ENCODE data around the gene TRIM47.

Gene TRIM47

DNA sequence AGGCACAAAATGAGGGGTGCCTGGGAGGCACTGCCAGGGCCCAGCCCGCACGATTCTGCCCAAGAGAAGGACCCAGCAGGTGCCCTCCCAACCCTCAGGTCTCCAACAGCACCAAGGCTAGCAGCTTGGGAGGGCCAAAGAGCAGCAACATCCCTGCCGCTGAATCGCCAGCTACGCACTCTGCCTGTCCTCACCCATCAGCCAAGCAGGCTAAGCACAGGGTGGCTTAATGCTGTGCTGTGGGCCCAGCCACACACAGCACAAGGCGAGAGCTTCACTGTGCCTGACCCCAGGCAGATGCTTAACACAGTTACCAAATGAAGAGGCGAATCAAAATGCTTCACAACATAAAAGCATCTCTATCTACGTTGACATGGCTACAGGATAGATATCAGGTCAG is 36.9 kb upstream of the TRIM47 start:
- no peaks in the 10 kb centered on the region for H3K4me1 Mint-ChIP-seq
- peaks cover 5% of the 10 kb centered on the region for H3K36me3 Mint-ChIP-seq (ENCODE audit: low read depth)
- H3K27me3 Mint-ChIP-seq = no peaks in the 10 kb centered on the region
- ATAC-seq = no peak
- no peak for DNase-seq
- H3K27ac Mint-ChIP-seq = no peak overlapping the region
- H3K9me3 Mint-ChIP-seq = no peaks in the 10 kb centered on the region
- H3K4me3 Mint-ChIP-seq = no peak overlapping the region

DNA sequence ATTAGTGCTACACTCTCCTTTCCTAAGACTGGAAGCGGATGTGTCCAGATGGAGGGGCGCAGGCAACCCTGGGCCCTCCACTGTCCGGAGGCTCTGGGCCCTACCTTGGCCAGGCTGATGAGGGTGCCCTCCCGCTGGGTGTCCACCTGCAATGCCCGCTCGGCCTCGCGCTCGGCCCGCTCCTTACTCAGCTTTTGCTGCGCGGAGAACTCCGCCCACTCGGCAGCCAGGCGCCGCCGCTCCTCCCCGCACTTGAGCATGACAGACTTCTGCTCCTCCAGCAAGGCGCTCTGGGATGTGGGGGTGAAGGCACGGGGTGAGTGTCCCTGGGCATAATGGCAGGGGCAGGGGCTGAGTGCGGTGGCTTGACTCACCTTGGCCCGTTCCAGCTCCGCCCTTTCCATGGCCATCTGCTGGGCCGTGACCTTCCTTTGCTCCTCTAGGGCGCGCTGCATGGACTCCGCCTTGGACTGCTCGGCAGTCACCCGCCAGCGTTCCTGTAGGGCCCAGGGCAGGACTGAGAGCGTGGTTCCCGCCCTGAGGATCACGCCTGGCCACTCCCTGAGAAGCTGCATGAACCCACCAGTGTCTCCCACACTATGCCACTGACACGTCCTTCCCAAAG is 36.4 kb upstream of the TRIM47 start:
- no peaks in the 10 kb centered on the region for H3K9me3 Mint-ChIP-seq
- no peak overlapping the region for H3K4me3 Mint-ChIP-seq
- DNase-seq = no peak
- H3K36me3 Mint-ChIP-seq (ENCODE audit: low read depth) = peaks cover 5% of the 10 kb centered on the region
- H3K4me1 Mint-ChIP-seq = peaks cover 1% of the 10 kb centered on the region
- no peak for ATAC-seq
- H3K27me3 Mint-ChIP-seq = no peaks in the 10 kb centered on the region
- no peak overlapping the region for H3K27ac Mint-ChIP-seq

- Mint-ChIP-seq H3K4me3 (no peak overlapping the region), H3K27ac (no peak overlapping the region), H3K36me3 (ENCODE audit: low read depth) (peaks cover 5% of the 10 kb centered on the region), H3K9me3 (no peaks in the 10 kb centered on the region), H3K27me3 (no peaks in the 10 kb centered on the region), H3K4me1 (peaks cover 1% of the 10 kb centered on the region)
- DNase-seq = no peak
- ATAC-seq = no peak
Observed at GRCh38 chr17:75913537-75914210, 35.3 kb upstream of the TRIM47 start.

DNA sequence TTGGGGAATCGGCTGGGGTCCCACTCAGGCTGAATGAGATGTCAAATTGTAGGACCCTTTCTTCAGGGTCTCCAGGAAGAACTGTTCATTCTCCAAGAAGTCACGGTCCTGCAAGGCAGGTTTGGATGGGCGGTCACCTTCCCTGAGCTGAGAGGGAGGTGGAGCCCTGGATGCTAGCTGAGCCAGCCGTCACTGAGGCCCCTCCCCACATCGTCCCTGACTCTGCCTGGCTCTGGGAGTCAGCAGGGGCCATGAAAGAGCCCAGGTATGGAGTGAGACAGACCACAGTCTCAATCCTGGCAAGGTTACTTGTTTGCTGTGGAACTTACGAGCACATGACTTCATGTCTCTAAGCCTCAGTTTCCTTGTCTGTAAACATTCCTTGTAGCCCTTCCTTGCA is 32.3 kb upstream of the TRIM47 start:
- ATAC-seq = no peak
- H3K27me3 Mint-ChIP-seq = no peaks in the 10 kb centered on the region
- no peak for DNase-seq
- H3K9me3 Mint-ChIP-seq = no peaks in the 10 kb centered on the region
- no peak overlapping the region for H3K4me3 Mint-ChIP-seq
- H3K36me3 Mint-ChIP-seq (ENCODE audit: low read depth) = peaks cover 2% of the 10 kb centered on the region
- H3K4me1 Mint-ChIP-seq = peaks cover 6% of the 10 kb centered on the region
- no peak overlapping the region for H3K27ac Mint-ChIP-seq

DNA sequence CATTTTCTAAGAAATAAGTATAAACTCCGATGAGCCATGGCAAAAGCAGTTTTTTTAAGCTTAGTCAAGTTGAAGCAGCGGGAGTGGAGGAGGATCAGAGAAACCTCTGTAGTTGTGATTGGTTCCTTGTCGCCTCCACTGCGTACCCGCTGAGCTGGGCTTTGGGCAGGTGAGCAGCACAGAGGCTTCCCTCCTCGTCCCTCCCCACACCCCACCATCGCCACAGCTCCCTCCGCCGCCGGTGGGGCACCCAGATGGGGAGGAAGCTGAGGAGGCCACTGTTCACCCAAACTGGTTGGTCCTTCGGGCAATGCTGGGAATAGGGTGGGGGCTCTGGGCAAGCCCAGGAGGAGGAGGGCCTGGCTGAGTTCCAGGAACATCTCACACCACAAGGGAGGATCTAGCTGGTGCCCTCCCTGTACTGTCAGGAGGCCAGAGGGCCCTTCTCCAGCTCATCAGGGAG is 31.5 kb upstream of the TRIM47 start:
- no peaks in the 10 kb centered on the region for H3K9me3 Mint-ChIP-seq
- DNase-seq (no peak), ATAC-seq (no peak)
- H3K4me3 Mint-ChIP-seq = no peak overlapping the region
- no peaks in the 10 kb centered on the region for H3K27me3 Mint-ChIP-seq
- H3K36me3 Mint-ChIP-seq (ENCODE audit: low read depth) = peaks cover 2% of the 10 kb centered on the region
- H3K4me1 Mint-ChIP-seq = peaks cover 10% of the 10 kb centered on the region
- no peak overlapping the region for H3K27ac Mint-ChIP-seq

- Mint-ChIP-seq H3K27me3 (no peaks in the 10 kb centered on the region), H3K36me3 (ENCODE audit: low read depth) (peaks cover 2% of the 10 kb centered on the region), H3K27ac (no peak overlapping the region), H3K4me3 (no peak overlapping the region), H3K4me1 (peaks cover 10% of the 10 kb centered on the region), H3K9me3 (no peaks in the 10 kb centered on the region)
- ATAC-seq (no peak), DNase-seq (no peak)
Observed at GRCh38 chr17:75909051-75909811, 30.9 kb upstream of the TRIM47 start.

GRCh38 chr17:75908201-75908600 is 29.8 kb upstream of the TRIM47 start:
- DNase-seq = no peak
- H3K9me3 Mint-ChIP-seq = no peaks in the 10 kb centered on the region
- no peaks in the 10 kb centered on the region for H3K27me3 Mint-ChIP-seq
- H3K27ac Mint-ChIP-seq = no peak overlapping the region
- H3K36me3 Mint-ChIP-seq (ENCODE audit: low read depth) = peaks cover 4% of the 10 kb centered on the region
- no peak overlapping the region for H3K4me3 Mint-ChIP-seq
- peaks cover 18% of the 10 kb centered on the region for H3K4me1 Mint-ChIP-seq
- ATAC-seq = no peak

- no peak for DNase-seq
- no peaks in the 10 kb centered on the region for H3K9me3 Mint-ChIP-seq
- H3K4me3 Mint-ChIP-seq = no peak overlapping the region
- no peak for ATAC-seq
- H3K27me3 Mint-ChIP-seq = no peaks in the 10 kb centered on the region
- peaks cover 9% of the 10 kb centered on the region for H3K36me3 Mint-ChIP-seq (ENCODE audit: low read depth)
- peaks cover 24% of the 10 kb centered on the region for H3K4me1 Mint-ChIP-seq
- no peak overlapping the region for H3K27ac Mint-ChIP-seq
Observed at GRCh38 chr17:75906143-75906884, 27.9 kb upstream of the TRIM47 start.

- Mint-ChIP-seq H3K27ac (peak within 1 kb of the TSS; percentile 95), H3K27me3 (no peaks in the 10 kb centered on the region), H3K9me3 (no peaks in the 10 kb centered on the region), H3K4me3 (peak within 1 kb of the TSS; percentile 98), H3K4me1 (peaks cover 23% of the 10 kb centered on the region), H3K36me3 (ENCODE audit: low read depth) (peaks cover 9% of the 10 kb centered on the region)
- ATAC-seq = peak; percentile 99
- DNase-seq = peak; percentile 96
Observed at GRCh38 chr17:75904749-75905521, 26.6 kb upstream of the TRIM47 start, which contains the start of gene MRPL38. Gene MRPL38, minus strand, starts transcription at chr17:75904884. Its CDS starts 9 bp downstream, at chr17:75904875.

GRCh38 chr17:75902406-75902805 is 24.0 kb upstream of the TRIM47 start:
- ATAC-seq = no peak
- Mint-ChIP-seq H3K27ac (no peak overlapping the region), H3K4me1 (peaks cover 27% of the 10 kb centered on the region), H3K36me3 (ENCODE audit: low read depth) (peaks cover 9% of the 10 kb centered on the region), H3K4me3 (no peak overlapping the region), H3K9me3 (no peaks in the 10 kb centered on the region), H3K27me3 (no peaks in the 10 kb centered on the region)
- DNase-seq = no peak

DNA sequence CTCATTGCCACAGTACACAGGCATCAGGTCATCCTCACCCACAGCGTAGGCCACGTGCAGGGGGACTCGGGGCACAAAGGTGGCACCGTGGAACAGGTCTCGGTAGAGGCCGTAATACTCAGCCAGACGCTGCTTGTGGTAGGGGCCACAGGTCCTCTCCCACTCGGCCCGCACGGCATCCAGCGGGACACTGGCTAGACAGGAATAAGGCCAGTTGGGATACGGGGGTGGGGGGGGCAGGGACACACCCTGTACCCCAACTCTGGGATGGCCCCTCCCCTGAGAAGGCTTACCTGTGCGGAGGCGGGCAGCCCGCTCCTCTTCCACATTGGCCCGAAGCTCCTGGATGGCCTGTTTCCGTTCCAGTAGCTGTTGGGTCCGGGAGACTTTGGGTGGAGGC is 23.3 kb upstream of the TRIM47 start:
- Mint-ChIP-seq H3K4me3 (no peak overlapping the region), H3K4me1 (peaks cover 28% of the 10 kb centered on the region), H3K27me3 (no peaks in the 10 kb centered on the region), H3K27ac (no peak overlapping the region), H3K9me3 (no peaks in the 10 kb centered on the region), H3K36me3 (ENCODE audit: low read depth) (peaks cover 9% of the 10 kb centered on the region)
- DNase-seq (no peak), ATAC-seq (no peak)

DNA sequence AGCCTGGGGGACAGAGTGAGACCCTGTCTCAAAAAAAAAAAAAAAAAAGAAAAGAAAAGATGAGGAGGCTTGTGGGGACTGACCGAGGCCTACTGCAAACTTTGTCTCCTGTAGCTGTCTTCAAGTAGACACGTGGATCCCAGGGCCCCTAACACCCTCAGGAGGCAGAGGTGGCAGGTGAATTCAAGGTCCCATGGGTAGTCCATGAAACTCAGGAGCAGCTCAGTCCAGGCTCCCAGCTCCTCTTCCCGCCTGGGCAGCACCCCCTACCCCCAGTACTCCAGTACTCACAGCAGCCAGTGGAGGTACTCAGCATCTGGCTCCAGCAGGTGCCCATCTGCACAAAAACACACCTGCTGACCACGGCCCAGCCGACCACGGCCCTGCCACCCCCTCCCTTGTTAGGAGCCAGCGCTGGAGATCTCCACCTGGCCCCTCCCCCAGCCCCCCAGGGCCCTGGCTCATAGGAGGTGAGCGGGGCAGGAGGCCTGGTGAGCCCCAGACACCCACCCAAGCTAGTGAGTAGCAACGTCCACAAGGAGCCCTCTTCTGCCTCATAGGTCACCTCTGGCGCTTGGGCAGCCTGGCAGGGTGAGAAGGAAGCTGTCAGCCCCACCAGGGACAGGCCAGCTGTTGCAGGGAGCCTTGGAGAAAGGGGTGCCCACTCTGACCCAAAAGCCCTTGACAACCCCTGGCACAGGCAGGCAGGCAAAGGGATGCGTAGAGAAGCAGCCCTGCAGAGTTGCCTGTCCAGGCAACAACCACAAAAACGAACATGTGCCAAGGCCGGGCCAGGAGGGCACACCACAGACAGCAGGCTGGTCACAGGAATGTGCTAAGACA is 22.5 kb upstream of the TRIM47 start:
- ATAC-seq = no peak
- H3K27me3 Mint-ChIP-seq = no peaks in the 10 kb centered on the region
- peaks cover 9% of the 10 kb centered on the region for H3K36me3 Mint-ChIP-seq (ENCODE audit: low read depth)
- no peaks in the 10 kb centered on the region for H3K9me3 Mint-ChIP-seq
- no peak overlapping the region for H3K4me3 Mint-ChIP-seq
- peaks cover 25% of the 10 kb centered on the region for H3K4me1 Mint-ChIP-seq
- no peak for DNase-seq
- no peak overlapping the region for H3K27ac Mint-ChIP-seq

DNA sequence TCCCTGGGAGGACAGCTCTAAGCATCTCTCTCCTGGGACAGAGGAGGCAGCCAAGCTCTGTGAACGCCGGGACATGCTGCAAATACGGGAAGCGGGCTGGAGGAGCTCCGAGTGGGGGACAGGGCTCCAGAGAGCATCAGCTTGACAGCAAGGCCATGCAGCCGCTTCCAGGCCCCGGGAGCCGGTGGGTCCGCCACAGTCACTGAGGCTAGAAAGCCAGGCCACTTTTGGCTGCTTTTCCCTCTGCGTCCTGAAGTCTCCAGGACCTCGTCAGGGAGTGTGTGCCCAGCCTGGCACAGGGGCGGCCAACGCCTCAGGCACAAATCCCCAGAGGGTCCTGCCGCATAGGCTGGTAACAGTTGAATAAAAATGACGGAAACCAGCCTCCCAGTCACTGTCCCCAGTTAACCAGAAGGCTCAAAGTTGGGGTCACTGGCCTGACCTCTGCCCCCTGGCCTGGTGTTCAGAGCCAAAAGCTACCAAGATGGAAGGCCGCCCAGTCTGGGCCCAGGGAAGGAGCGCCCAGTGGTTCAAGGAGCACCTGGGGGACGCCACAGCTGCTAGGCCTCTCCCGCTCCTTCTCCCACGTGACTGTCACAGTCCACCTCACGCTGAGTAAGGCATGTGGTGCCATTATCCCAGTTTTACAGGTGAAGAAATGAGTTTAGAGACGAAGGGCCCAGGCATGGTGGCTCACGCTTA is 21.5 kb upstream of the TRIM47 start:
- no peak overlapping the region for H3K27ac Mint-ChIP-seq
- H3K27me3 Mint-ChIP-seq = no peaks in the 10 kb centered on the region
- peaks cover 16% of the 10 kb centered on the region for H3K36me3 Mint-ChIP-seq (ENCODE audit: low read depth)
- H3K4me1 Mint-ChIP-seq = peaks cover 28% of the 10 kb centered on the region
- H3K4me3 Mint-ChIP-seq = no peak overlapping the region
- H3K9me3 Mint-ChIP-seq = no peaks in the 10 kb centered on the region
- ATAC-seq = no peak
- no peak for DNase-seq

All from activated naive CD8-positive, alpha-beta T cell treated with anti-CD3 and anti-CD28 coated beads, Interleukin-2, amount 50 U/mL, for 24 hours (primary cell).